Gastrocnemius medialis (tissue), 4 donors: Measurements from ENCODE around the gene SLC1A2. TPM values are rescaled to one million over a fixed set of nuclear protein-coding genes. Genes with fewer than 3 reads are reported as not detected.

Experiments used
- ATAC-seq, 2 donors: fragments of 150-250 bp; one replicate each; pipeline ENCODE4 v1.9.1; 2016
- DNase-seq, 2 donors: peaks; one replicate each; pipeline ENCODE4 v3.0.0-alpha.2; 2019
- H3K27ac ChIP-seq, 4 donors: fragments of 200-600 bp; sonication (generic); 1 replicate in 1 of 4; 2 replicates in 3 of 4; pipeline ENCODE4 v1.5.1; 2016 to 2018; ENCODE audit warnings: mild to moderate bottlenecking in 2 of 4, moderate library complexity in 1 of 4
- H3K27me3 ChIP-seq, 3 donors: fragments of 200-600 bp; sonication (generic) in 2 of 3; 1 replicate in 1 of 3; 2 replicates in 2 of 3; pipeline versions ENCODE4 v1.5.1 to v1.6.0; 2016 to 2019; ENCODE audit warnings: mild to moderate bottlenecking in 1 of 3, moderate library complexity in 1 of 3
- H3K36me3 ChIP-seq, 2 donors: fragments of 200-600 bp; sonication (generic) in 1 of 2; one replicate each; pipeline ENCODE4 v1.5.1; 2017 to 2018
- H3K4me1 ChIP-seq, 2 donors: fragments of 200-600 bp; sonication (generic) in 1 of 2; one replicate each; pipeline ENCODE4 v1.5.1; 2016 to 2017; ENCODE audit warnings: mild to moderate bottlenecking in 2 of 2
- H3K4me3 ChIP-seq, 4 donors: fragments of 200-600 bp; sonication (generic) in 3 of 4; 1 replicate in 1 of 4; 2 replicates in 3 of 4; pipeline ENCODE4 v1.5.1; 2016 to 2019; ENCODE audit warnings: mild to moderate bottlenecking in 2 of 4
- H3K9me3 ChIP-seq, 3 donors: fragments of 200-600 bp; sonication (generic) in 2 of 3; 1 replicate in 1 of 3; 2 replicates in 2 of 3; pipeline ENCODE4 v1.5.1; 2016 to 2019
- POLR2A ChIP-seq, 2 donors: fragments of 450-650 bp; IDR thresholded peaks; one replicate each; pipeline ENCODE4 v1.6.1; 2017; ENCODE audit warnings: antibody characterized with exemption in 2 of 2, mild to moderate bottlenecking in 2 of 2, moderate library complexity in 2 of 2
- in situ Hi-C, 4 donors: fragments of 200-750 bp; cut with MboI; loops; one replicate each; pipeline versions ENCODE4 v1.15.0 to v1.8.0; 2017; ENCODE audit warnings: low sequenced_read_pairs in 4 of 4
- intact Hi-C: fragments of 100-400 bp; cut with DNase I; formaldehyde crosslinking; loops from one replicate; pipeline ENCODE4 v1.15.1; 2023; ENCODE audit warnings: low total_unique reads
- total RNA-seq, 4 donors: library from RNA; depleted of rRNA; stranded (reverse); fragments of >200 nt; gene quantifications; one replicate each; pipeline versions ENCODE4 v1.1.0 to v1.2.3, GENCODE V29; 2016
- TF ChIP-seq, protein P1 (sequence below), 5 experiments: fragments of 450-650 bp in 3 of 5; fragments of 200-600 bp in 2 of 5; sonication (generic) in 2 of 5; IDR thresholded peaks in 4 of 5; conservative IDR thresholded peaks in 1 of 5; 1 replicate in 4 of 5; 2 replicates in 1 of 5; pipeline ENCODE4 v1.5.1; 2016 to 2019; ENCODE audit warnings: antibody characterized with exemption in 5 of 5, mild to moderate bottlenecking in 3 of 5, moderate library complexity in 3 of 5

The SLC1A2 gene
- total RNA-seq, 4 donors from 2014 or later: 0.15 to 1.1 (median 0.52) TPM

DNA sequence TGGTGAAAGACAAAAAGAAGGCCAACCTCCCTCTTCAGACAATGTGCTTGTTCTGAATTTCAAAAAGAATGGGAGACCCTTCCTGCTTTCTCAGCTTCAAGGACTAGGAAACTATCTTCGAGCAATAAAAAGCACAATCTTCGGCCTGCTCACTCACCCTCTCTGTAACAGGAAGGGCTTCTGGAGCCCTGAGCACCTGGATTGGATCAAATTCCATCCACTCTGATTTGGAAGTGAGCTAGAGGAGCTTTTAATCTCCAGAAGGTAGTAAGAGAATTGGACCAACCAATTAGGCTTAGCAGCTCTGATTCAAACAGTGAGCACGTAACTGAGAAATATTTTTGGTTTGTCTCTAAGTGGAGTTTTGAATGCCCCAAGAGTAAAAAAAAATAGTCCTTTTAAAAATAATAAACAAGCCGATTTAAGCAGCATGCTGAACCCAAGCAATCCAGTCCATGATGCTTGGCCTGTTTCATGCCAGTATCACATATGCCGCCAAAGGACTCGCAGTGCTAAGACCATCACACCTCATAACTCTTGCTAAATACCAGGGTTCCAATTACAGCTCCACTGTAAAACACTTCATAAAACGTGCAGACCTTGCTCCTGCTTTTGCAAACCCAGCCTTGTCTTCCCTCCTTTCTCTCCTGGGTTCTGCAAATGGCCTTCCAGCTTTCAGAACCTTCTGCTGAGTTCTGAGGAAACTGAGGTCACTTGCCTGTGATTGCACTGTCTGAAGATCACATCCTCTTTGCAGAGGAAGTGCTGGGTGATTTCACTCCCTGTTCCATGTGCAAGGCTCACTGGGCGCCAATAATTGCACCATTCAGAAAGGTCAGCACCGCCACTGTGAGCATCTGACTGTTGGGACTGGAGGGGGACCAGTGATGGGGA lies 74.4 kb downstream of the SLC1A2 start:
- ATAC-seq (peak; percentile 86 to 91), DNase-seq (peak; percentile 35 to 49)

DNA sequence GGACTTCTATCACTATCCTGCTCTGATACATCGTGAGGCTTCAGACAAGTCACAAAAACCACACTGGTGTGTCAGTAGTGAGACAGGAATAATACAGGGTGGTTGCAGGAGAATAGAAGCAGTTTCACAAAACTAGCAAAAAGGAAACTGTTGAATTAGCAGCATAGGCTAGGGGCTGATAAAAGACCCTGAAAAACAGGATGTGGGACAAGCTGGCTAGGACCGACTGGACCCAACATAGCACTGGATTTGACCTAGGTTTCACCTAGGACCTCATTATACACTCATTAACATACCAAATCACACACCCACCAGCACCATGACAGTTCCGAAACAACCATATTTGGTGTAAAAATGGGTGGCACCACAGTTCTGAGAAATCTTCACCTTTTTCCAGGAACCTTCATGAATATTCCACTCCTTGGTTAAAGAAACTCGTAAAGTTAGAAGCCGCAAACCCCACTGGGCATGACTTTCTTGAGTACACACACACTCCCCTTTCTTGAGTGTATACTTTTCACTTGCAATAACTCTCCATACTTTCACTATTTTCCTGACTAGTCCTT lies 76.2 kb downstream of the SLC1A2 start:
- ATAC-seq: no peak
- DNase-seq: no peak
- intact Hi-C loops (loop anchor here (10.0 kb wide), 1 partner anchor 58 kb away; no protein-coding TSS in a partner anchor), in situ Hi-C loops (no loop called here)
- H3K27ac ChIP-seq: no peak overlapping the region
- peaks cover 0 to 2% (median 0%) of the 10 kb centered on the region in 3 donors for H3K27me3 ChIP-seq
- no peaks in the 10 kb centered on the region for H3K9me3 ChIP-seq
- TF ChIP-seq, protein P1, sequence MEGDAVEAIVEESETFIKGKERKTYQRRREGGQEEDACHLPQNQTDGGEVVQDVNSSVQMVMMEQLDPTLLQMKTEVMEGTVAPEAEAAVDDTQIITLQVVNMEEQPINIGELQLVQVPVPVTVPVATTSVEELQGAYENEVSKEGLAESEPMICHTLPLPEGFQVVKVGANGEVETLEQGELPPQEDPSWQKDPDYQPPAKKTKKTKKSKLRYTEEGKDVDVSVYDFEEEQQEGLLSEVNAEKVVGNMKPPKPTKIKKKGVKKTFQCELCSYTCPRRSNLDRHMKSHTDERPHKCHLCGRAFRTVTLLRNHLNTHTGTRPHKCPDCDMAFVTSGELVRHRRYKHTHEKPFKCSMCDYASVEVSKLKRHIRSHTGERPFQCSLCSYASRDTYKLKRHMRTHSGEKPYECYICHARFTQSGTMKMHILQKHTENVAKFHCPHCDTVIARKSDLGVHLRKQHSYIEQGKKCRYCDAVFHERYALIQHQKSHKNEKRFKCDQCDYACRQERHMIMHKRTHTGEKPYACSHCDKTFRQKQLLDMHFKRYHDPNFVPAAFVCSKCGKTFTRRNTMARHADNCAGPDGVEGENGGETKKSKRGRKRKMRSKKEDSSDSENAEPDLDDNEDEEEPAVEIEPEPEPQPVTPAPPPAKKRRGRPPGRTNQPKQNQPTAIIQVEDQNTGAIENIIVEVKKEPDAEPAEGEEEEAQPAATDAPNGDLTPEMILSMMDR (IDR thresholded peaks at IDR 0.05 in 4 of 5, conservative IDR thresholded peaks at IDR 0.05 in 1 of 5): no peak
- TF ChIP-seq POLR2A (IDR thresholded peaks at IDR 0.05): no peak
- no peaks in the 10 kb centered on the region for H3K36me3 ChIP-seq
- peaks cover 0 to 19% of the 10 kb centered on the region in 2 donors for H3K4me1 ChIP-seq
- no peak overlapping the region for H3K4me3 ChIP-seq

More for the DNA sequence above, 74.4 kb downstream of the SLC1A2 start:
- Histone ChIP-seq H3K9me3 (no peaks in the 10 kb centered on the region), H3K27me3 (peaks cover 0 to 2% (median 0%) of the 10 kb centered on the region in 3 donors), H3K36me3 (no peaks in the 10 kb centered on the region), H3K4me1 (peaks cover 0 to 17% of the 10 kb centered on the region in 2 donors), H3K4me3 (no peak overlapping the region), H3K27ac (no peak overlapping the region)
- in situ Hi-C loops: no loop called here
- intact Hi-C loops: loop anchor here (10.0 kb wide), 1 partner anchor 60 kb away; no protein-coding TSS in a partner anchor
- TF ChIP-seq POLR2A (IDR thresholded peaks at IDR 0.05): no peak
- TF ChIP-seq, protein P1 (IDR thresholded peaks at IDR 0.05 in 4 of 5, conservative IDR thresholded peaks at IDR 0.05 in 1 of 5): no peak

DNA sequence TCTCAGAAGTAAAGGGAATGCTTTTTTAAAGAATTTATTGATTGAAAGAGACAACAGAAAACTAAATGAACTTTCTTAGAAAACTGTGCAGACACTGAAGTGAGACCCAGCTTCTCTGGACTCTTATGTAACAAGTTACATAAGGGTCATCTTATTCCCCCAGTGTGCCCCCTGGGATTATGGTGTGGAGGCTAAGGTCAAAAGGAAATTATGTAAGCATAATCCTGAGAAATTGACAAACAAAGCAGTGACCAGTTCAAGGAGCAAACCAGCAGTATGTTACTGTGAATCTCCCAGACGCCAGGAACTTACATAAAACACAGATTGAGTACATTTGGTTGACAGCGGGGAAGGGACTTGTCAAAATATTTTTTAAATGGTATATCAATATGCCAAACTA lies 78.6 kb downstream of the SLC1A2 start:
- ATAC-seq (no peak), DNase-seq (no peak)
- Histone ChIP-seq H3K9me3 (no peaks in the 10 kb centered on the region), H3K27ac (peak overlapping the region in 2 of 4 donors; percentile 17 to 45), H3K4me3 (no peak overlapping the region), H3K4me1 (peaks cover 0 to 22% of the 10 kb centered on the region in 2 donors), H3K27me3 (no peaks in the 10 kb centered on the region), H3K36me3 (no peaks in the 10 kb centered on the region)
- intact Hi-C loops (loop anchor here (10.0 kb wide), 1 partner anchor 56 kb away; no protein-coding TSS in a partner anchor), in situ Hi-C loops (no loop called here)
- TF ChIP-seq, protein P1 (IDR thresholded peaks at IDR 0.05 in 4 of 5, conservative IDR thresholded peaks at IDR 0.05 in 1 of 5): no peak
- no peak for TF ChIP-seq POLR2A (IDR thresholded peaks at IDR 0.05)

DNA sequence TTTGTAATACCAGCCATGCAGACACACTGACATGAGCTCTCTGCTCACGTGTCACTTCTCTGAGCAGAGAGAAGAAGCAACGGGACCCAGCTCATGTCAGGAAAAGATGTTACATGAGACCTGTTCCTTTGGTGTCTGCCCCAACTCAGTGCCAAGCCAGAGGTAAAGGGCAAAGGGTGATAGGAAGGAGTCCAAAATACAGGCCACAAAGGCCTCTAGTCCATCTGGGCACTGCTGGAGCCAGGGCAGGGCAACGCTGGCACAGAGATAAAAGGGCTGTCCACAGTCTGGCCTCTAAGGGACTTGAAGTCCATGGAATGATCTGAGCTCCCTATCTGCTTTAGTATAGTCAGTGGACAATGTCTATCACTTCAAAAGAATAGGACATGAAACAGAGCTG lies 79.3 kb downstream of the SLC1A2 start:
- Histone ChIP-seq H3K27ac (peak overlapping the region; percentile 10 to 45 (median 30)), H3K27me3 (no peaks in the 10 kb centered on the region), H3K9me3 (no peaks in the 10 kb centered on the region), H3K4me3 (no peak overlapping the region), H3K36me3 (no peaks in the 10 kb centered on the region), H3K4me1 (peaks cover 0 to 20% of the 10 kb centered on the region in 2 donors)
- no peak for ATAC-seq
- DNase-seq: no peak
- intact Hi-C loops: loop anchor here (10.0 kb wide), 1 partner anchor 55 kb away; no protein-coding TSS in a partner anchor
- TF ChIP-seq, protein P1 (IDR thresholded peaks at IDR 0.05 in 4 of 5, conservative IDR thresholded peaks at IDR 0.05 in 1 of 5): no peak
- TF ChIP-seq POLR2A (IDR thresholded peaks at IDR 0.05): no peak
- in situ Hi-C loops: no loop called here
